HG03108 (cell line): ENCODE data around the gene PSMD6.

Source experiments
- ATAC-seq: cut with Tn5 transposase; IDR thresholded peaks from one replicate; pipeline ENCODE4 v1.9.1; 2021; ENCODE audit warnings: moderate library complexity; ENCODE audit not compliant: unreplicated experiment

PSMD6 gene

DNA sequence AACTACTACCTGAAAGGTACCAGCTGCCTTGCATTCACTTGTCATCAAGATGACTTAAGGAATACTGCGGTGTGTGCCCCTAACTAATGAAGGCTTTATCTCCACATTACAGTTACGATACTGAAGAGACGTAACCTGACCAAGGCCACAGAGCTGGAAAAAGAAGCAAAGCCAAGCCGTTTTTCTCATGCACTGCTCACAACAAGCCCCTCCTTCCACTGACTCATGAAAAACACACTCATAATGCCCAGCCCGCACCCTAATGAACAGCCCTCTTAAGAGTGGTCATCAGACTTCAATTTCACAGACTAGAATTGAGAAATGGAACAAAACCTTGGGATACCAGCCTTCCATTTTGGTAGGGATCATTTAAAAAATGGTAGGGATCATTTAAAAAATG lies 11.6 kb downstream of the PSMD6 start:
- no peak for ATAC-seq

DNA sequence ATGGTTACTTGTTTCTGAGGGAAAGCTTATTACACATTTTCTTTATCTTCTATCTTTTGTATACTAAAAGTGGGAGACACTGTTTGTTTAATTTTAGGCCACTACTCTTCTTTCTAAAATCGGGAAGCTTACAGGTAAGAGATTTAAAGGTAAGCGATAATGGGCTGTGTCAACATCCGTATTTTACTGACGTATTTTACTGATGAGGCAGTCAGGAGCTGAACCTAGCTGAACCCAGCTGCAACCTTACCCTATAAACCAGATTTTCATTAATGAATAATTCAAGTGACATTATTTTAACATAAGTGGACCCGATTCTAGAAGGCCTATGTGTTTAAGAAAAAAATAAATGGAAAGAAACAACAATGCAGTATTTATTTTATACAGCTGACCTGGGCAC lies 13.1 kb downstream of the PSMD6 start:
- no peak for ATAC-seq

DNA sequence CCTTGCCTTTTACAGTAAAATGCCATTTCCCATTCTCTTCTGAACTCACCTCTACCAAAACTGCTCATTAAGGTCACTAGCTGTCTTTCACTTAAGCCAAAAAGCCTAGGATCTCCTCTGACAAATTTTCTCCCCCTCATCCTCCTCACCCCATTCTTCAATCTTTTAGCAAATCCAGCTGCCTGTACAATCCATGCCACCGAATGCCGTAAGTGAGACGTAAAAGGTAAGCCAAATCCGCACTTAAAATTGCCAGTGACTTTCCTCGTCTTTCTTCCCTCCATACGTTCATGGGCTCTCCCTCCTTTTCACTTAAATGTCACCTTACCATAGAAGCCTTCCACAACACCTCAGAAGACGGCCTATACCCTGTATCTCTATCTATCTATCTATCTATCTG lies 13.8 kb downstream of the PSMD6 start:
- ATAC-seq, result no peak

DNA sequence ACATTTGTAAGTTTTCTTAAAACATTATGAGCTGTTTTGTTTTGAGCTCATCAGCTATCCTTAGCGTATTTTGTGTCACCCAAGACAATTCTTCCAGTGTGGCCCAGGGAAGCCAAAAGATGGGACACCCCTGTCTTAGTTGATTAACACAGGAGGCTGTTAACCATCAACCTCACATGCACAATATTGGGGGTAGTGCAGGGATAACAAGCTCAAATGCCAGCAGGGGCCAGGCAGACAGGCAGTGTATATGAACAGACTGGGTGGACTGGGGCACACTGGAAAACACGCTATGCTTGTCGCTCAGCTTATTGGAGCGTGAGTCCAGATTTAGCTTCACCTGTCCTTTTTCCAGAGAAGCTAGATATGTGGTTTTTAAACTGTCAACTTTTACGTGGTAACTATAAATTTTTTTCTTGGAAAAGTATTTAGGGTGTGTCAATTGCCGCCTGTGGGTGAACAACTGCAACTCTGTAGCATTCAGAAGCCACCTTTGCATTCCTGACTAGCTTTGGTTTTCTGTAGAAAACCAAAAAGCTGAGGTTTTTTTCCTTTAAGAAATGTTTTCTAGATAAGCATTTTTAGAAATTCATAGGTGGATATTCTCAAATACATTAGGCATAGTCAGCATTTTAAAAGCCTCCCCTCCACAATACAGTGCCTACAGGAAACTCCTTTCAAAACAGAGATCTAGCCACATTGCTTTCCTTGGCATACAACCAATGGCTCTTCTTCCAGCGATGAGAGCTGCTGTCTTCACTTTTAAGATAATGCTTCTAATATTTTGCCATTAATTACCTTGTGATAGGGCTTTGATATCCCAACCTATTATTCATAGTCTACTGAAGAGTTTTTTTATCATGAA lies 14.6 kb downstream of the PSMD6 start:
- no peak for ATAC-seq

DNA sequence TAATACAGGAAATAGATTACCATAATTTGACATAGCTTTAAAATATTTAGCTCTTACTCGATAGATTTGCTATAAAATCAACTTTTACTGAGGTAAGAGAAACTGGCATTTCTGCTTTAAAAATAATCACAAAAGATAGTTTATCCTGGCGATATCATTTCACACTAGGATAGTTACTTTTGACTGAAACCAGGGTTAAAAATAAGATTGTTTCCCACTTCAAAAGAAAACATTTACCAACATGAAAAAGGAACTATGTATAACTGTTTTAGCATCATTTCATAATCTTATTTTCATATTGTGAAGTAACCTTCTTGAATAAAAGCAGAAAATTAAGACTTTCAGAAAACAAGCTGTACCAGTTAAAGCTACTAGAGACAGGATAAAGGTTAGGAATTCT lies 15.3 kb downstream of the PSMD6 start:
- no peak for ATAC-seq

DNA sequence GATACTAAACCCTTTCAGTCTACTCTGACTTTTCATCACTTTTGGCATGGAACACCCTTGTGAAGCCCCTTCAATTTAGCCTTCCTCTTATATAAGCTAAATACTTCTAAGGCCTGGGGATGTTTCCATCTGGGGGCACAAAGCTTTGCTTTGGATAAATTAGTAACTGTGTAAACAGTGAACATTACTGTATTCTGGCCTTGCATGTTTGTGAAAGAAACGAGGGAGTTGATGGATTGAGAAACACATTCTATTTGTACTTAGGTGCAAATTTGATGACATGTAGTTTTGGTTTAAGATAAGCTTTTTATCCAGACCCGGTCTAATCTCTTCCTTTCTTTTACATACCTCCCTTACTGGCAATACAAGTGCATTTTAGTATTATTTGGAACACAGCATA lies 19.7 kb downstream of the PSMD6 start:
- no peak for ATAC-seq

DNA sequence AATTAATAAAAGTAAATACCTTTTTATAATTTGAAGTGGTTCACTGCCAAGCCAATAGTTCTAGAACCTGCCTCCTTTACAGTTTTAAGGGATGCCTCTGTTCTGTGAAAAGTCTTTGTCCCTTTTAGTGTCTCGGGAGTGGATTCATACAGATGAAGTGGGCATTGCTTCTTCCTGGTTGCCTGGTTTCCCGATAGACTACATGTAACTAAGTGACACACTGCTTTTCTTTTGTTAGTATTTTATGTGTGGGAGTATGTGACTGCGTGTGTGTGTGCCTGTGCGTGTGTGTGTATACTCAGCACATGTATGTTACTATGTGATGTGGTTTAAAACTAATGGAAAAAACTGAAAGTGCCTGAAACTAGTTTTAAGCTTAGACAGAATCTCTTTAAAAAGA lies 21.1 kb downstream of the PSMD6 start:
- ATAC-seq, result no peak

DNA sequence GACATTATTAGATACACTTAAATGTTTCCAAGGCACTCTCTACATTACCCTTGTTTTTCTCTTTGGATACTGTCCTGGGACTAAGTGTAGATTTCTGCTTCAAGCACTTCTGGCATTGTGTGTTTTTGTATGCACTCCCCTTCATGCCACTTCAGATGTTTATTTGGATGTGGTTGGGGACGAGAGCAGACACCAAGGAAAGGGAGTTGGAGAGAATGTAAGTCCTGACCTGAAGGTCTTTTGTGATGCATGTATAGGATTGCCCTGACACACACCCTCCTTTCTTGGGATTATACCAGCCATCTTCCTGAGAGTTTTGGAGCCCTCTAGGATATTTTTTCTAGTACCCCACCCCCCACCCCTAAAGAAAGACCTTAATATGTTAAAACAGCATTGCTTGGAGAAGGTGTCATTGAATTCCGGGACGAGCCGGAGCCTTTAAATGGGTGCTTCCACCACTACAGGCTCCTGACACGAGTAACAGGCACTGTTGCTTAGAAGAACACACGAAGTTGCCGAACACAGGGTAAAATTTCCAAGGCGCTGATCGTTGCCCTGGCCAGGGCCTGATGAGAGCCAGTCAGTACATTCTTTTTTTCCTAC lies 22.7 kb downstream of the PSMD6 start:
- no peak for ATAC-seq

DNA sequence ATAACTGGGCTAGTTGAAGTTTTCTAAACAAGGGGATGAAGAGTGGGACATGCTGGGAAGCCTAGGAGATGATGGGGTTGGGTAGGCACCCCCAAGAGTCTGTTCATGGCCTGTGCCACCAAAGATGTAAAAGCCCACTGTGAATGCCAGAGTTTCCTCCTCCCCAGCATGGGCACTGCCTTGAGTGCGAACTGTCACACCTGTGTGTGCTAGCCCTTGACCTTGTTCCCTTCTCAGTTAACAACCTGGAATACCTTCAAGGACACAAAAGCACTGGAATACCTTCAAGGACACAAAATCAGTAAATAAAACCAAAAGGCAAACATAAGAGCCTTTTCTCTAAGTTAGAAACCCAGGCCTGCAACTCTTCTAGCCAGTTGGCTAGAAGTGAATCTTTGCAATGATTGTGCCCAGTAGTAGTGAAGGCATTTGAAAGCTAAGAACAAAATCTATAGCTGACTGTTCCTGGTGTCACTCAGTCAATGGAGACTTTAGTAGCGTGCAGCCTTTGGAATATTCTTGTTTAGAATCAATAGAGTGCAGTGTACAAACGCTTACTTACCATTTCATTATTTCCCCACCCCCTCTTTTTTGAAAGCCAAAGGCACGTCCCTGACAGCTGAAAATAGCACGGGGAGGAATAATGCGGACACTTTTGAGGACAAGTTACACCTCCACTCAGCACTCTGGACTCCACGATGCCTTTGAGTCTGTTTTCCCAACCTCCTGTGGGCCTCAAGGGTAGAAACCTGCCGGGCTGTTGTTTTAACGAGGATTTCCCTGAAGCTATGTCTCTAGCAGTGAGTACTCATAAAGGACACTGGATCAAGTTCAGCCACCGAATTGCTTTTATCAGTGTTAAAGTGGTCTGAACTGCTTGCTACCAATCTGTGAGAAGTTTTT lies 24.2 kb downstream of the PSMD6 start:
- ATAC-seq, result no peak

DNA sequence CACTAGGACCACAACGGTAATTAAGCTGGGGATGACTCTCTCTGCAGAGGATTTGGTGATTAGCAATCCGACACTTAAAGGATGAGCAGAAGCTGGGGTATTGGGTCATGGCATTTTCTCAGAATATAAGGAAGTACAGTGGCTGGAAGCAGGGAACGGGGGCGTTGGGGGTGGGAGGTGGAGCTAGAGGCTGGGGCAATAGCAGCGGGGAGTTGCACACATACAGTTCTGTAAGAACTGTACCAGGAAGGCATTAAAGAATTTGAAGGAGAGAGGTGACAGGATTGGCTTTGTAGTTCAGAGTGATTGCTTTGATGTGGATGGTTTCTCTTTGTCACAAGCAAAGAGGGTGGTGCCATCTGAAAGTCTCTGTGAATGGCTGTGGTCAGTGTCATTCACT lies 28.2 kb downstream of the PSMD6 start:
- no peak for ATAC-seq

DNA sequence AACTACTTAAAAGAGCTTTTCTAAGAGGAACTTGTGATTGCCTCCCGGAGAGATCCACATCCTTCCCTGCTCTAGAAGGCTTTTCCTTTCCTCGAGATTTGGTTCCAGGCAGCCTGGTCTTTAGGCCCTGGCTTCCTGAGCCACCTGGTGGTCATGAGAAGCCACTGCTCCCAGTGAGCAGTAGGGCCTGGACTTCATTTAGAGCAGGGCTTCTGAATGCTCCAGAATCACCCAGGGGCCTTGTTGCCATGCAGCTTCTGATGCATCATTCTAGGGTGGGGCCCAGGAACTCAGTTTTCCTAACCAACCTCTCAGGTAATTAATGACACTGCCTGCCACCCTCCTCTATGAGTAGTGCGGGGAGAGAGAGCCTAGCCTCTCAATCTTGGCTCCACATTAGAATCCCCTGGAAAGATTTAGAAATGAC lies 29.6 kb downstream of the PSMD6 start:
- ATAC-seq, result no peak

DNA sequence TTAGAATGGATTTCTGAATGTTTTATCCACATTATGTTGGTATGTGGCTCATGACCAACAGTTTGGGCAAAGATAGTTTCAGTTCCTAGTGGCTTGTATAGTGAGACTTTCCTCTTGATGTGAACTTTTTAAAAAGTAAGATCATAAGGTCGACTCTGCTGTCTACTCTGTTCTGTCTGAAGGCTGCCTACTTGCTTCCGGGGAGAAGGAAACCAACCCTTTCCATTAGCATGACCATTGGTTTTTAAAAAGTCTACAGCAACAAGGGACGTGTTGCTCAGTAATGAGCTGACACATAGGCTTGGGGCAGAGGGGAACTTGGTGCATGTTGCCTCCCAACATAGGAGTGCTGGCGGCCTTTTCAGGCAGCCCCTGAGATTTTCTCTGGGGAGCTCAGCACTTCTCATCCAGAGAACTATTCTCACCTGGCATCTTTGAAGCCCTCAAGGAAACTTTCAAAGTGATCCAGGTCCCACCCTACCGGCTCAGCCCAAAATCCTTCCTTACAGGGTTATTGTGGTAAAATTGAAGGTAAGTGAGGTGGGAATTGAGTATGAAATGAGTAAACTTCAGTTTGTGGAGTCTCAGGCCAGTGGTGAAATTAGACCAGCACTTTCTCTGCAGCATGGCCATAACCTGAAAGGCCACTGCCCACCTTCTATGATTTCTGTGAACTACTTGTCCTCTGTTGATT lies 30.6 kb downstream of the PSMD6 start:
- ATAC-seq, result no peak

DNA sequence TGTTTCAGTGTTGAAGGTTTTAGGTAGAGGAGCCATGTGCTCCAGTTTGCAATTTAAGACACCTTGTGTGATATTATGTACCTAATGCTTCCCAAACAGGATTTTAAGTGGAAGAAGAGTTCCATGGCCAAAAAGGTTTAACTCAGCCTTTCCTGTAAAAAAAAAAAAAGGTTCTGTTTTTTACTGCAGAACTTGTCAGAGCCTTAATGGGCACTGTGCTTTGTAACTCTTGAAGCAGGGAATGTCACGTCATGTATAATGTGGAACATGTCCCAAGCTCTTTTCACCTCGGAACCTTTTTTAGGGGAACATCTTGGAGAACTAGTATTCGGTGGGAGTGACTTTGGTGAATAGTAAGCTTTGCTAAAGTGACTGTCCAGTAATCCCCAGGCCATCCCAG lies 31.6 kb downstream of the PSMD6 start:
- no peak for ATAC-seq

DNA sequence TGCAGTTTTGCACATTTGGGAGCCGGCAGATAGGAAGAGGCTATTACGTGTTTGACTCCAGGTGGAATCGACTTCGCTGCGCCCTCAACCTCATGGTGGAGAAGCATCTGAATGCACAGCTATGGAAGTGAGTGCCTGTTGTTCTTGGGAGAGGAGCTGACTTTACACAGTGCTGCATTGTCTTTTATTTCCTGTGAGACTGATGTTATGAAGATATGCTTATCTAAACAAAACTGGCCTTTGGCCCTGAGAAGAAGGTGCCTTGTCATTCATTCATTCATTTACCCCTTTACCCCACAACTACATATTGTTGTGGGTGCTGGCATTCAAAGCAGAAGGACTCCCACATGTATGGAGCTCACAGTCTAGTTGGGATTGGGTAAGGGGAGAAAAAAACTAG lies 32.6 kb downstream of the PSMD6 start:
- ATAC-seq, result no peak

DNA sequence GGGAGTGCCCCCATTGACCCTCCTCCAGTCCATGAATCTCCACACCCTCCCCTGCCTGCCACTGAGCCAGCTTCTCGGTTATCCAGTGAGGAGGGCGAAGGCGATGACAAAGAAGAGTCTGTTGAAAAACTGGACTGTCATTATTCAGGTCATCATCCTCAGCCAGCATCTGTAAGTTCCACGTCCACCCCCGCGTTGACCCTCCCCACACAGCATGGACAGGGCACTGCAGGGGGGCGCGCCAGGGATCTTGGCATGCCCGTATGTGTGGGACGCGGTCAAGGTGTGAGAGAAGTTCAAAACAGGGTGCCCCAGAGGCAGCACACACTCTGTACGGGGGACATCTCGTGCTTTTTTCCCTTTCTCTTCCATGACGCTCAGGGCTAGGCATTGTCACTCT lies 33.1 kb downstream of the PSMD6 start:
- ATAC-seq, result no peak

DNA sequence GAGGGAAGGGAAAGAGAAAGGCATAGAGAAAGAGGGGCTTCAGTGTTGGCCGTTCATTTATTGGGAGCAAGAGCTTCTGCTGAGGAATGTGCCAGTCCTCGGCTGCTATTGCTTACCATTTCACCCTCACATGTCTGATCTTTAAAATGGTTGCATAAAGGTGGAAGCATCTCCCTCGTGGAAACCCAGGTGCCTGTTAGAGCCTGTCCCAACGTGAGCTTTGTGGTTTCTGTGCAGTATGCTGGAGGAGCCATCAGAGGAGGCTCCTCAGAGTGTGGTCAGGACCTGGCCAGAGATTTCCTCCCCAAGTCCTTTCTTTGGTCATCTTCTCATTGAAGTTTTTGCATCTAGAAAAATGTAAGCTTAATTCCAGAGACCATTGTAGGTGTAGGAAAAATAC lies 34.4 kb downstream of the PSMD6 start:
- ATAC-seq, result no peak

DNA sequence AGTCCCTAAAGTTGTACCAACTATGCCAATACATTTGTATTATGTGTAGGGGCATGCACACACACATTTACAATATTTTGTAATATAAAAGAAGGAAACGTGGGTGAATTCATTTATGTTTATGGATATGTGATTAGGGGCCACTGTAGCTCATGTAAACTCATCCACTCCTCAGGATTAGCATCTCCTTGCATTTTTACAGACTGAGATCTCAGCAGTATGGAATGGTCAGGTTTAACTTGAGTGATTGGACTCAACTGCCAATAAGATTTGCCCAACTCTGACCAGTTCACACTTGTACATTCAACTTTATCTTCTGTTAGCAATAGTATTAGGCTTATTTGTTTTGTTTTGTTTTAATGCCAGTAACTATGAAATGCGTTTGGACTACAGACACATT lies 36.5 kb downstream of the PSMD6 start:
- no peak for ATAC-seq

DNA sequence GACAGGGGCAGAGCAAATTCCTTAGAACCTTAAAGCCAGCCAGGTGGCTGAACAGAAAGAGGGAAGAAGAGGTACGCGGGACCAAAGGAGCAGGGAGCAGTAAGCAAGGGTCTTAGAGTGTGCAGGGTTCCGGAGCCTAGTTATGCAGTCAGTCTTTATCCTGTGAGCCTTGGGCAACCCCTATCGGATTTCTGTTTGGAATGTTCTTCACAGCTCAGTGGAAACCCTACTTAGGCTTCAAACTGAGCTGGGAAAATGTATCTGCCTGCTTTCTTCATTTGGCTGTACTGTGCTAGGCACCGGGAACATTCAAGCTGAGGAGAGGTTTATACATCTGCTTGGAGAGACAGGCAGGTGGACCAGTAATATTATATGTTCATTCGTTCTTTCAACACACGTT lies 37.1 kb downstream of the PSMD6 start:
- no peak for ATAC-seq

DNA sequence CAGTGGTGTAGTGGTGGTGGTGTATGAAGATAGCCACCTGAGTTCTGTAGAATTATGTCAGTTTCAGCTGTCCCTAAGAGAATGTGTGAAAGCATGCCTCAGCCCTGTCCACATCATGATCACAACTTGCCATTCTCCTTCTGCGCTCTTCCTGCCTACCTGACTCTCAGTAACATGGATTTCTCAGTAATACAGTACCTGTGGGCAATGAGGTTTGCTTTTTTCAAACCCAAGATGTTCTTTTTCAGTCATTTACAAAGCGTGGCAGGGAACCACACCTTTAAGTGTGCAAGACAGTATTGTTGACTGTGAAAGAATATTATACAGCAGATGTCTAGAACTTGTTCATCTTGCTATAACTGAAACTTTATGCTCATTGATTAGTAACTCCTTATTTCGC lies 38.9 kb downstream of the PSMD6 start:
- no peak for ATAC-seq

DNA sequence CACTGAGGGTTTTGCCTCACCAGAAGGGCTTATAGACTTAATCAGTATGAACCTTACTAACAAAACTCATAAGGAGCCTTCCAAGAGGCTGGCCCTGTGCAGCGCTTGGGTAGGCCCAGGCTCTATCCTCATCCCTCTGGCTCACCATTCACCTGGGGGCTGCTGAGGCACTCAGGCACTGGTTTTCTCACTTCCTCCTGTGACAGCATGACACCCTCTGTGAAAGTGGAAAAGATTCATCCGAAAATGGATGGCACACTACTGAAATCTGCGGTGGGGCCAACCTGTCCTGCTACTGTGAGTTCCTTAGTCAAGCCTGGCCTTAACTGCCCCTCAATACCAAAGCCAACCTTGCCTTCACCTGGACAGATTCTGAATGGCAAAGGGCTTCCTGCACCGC lies 41.3 kb downstream of the PSMD6 start:
- no peak for ATAC-seq

DNA sequence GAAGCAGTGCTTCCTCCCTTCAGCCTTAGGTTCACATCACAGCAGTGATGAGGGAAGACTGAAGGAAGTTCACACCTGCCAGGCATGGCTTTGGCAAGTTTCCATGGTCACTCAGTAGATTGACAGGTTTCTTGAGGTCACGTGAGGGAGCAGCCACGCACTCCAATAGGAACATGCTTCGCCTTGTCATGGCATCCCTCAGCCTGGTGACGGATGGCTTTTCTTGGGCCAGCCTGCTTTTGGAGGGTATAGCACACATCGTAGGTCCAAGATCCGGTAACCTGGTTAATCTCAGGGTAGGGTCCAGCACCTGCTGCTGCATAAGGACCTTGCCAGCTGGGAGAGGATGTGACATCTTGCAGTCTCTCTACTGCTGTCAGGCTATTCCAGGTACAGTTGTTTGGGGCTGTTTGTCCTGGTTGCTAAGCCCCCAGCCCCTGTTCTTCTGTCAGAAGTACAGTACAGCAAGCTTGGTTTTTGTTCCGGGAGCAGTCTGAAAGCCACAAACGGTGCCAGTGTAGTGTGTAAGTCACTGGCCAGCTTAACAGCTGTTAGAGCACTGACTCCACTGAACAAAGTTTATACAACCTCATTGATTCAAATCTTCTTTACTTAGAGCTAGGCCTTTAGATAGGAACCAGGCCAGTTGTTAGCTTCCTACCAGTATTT lies 42.3 kb downstream of the PSMD6 start:
- ATAC-seq, result no peak
